H9 (cell line): ENCODE data around the gene STXBP1. TPM values are rescaled to one million over a fixed set of nuclear protein-coding genes. Genes with fewer than 3 reads are reported as not detected.

Experiments used
- DNase-seq: peaks from one replicate; pipeline ENCODE4 v3.0.0-alpha.2; 2017
- H2AFZ ChIP-seq: one replicate; pipeline ENCODE4 v1.6.1; 2013; ENCODE audit warnings: mild to moderate bottlenecking, low read length, control low read depth, moderate library complexity
- H2AK5ac ChIP-seq: 2 replicates; pipeline ENCODE4 v1.6.1; 2013; ENCODE audit warnings: low read length, control low read depth, mixed read lengths; ENCODE audit not compliant: insufficient read length
- H2BK120ac ChIP-seq: one replicate; pipeline ENCODE4 v1.6.1; 2013; ENCODE audit warnings: low read depth, mild to moderate bottlenecking, low read length, control low read depth, inconsistent platforms; ENCODE audit not compliant: poor library complexity, severe bottlenecking
- H2BK12ac ChIP-seq: 2 replicates; pipeline ENCODE4 v1.6.1; 2013; ENCODE audit warnings: low read length, control low read depth, mixed read lengths, low read depth; ENCODE audit not compliant: insufficient read length
- H2BK15ac ChIP-seq: 2 replicates; pipeline ENCODE4 v1.6.1; 2013; ENCODE audit warnings: low read depth, low read length, control low read depth
- H2BK20ac ChIP-seq: one replicate; pipeline ENCODE4 v1.6.1; 2013; ENCODE audit warnings: low read depth, mild to moderate bottlenecking, low read length, control low read depth, inconsistent platforms; ENCODE audit not compliant: poor library complexity, severe bottlenecking
- H2BK5ac ChIP-seq: 2 replicates; pipeline ENCODE4 v1.6.1; 2013; ENCODE audit warnings: low read length, control low read depth, mixed read lengths; ENCODE audit not compliant: insufficient read length
- H3K14ac ChIP-seq: 2 replicates; pipeline ENCODE4 v1.6.1; 2013; ENCODE audit warnings: low read length, control low read depth; ENCODE audit not compliant: insufficient read depth
- H3K18ac ChIP-seq: 2 replicates; pipeline ENCODE4 v1.6.1; 2013; ENCODE audit warnings: low read depth, mild to moderate bottlenecking, mixed read lengths, low read length, control low read depth; ENCODE audit not compliant: insufficient read length
- H3K23ac ChIP-seq: 2 replicates; pipeline ENCODE4 v1.6.1; 2013; ENCODE audit warnings: low read length, control low read depth, mixed read lengths, low read depth; ENCODE audit not compliant: insufficient read length
- H3K23me2 ChIP-seq: 2 replicates; pipeline ENCODE4 v1.6.1; 2013; ENCODE audit warnings: low read depth, mild to moderate bottlenecking, mixed read lengths, low read length, control low read depth; ENCODE audit not compliant: insufficient read length, poor library complexity, severe bottlenecking
- H3K27ac ChIP-seq: 2 replicates; pipeline ENCODE4 v1.5.1; 2013; ENCODE audit warnings: low read length, control low read depth, mixed read lengths, low read depth; ENCODE audit not compliant: insufficient read length
- H3K27me3 ChIP-seq: 2 replicates; pipeline ENCODE4 v1.6.1; 2013; ENCODE audit warnings: low read length, control low read depth, inconsistent platforms; ENCODE audit not compliant: insufficient read depth
- H3K4ac ChIP-seq: 2 replicates; pipeline ENCODE4 v1.6.1; 2013; ENCODE audit warnings: low read depth, mild to moderate bottlenecking, control low read depth, inconsistent platforms, low read length, moderate library complexity
- H3K4me1 ChIP-seq: 2 replicates; pipeline ENCODE4 v1.6.1; 2013; ENCODE audit warnings: low read length, control low read depth, inconsistent platforms; ENCODE audit not compliant: insufficient read depth
- H3K4me2 ChIP-seq: 2 replicates; pipeline ENCODE4 v1.6.1; 2013; ENCODE audit warnings: low read length, control low read depth, mixed read lengths; ENCODE audit not compliant: insufficient read length, insufficient read depth
- H3K56ac ChIP-seq: 2 replicates; pipeline ENCODE4 v1.6.1; 2013; ENCODE audit warnings: low read depth, mild to moderate bottlenecking, mixed read lengths, low read length, control low read depth; ENCODE audit not compliant: insufficient read length
- H3K79me1 ChIP-seq: 2 replicates; pipeline ENCODE4 v1.6.1; 2013; ENCODE audit warnings: low read depth, mild to moderate bottlenecking, moderate library complexity, low read length, control low read depth, inconsistent platforms; ENCODE audit not compliant: insufficient read depth, poor library complexity, severe bottlenecking
- H3K79me2 ChIP-seq: 2 replicates; pipeline ENCODE4 v1.6.1; 2013; ENCODE audit warnings: low read length, control low read depth, inconsistent platforms; ENCODE audit not compliant: insufficient read depth
- H3K9ac ChIP-seq: 2 replicates; pipeline ENCODE4 v1.6.1; 2013; ENCODE audit warnings: low read length, control low read depth, mixed read lengths; ENCODE audit not compliant: insufficient read length; ENCODE audit errors: extremely low read depth
- H3K9me3 ChIP-seq: one replicate; pipeline ENCODE4 v1.6.1; 2013; ENCODE audit warnings: low read depth, low read length, inconsistent platforms; ENCODE audit not compliant: control insufficient read depth
- H3T11ph ChIP-seq: one replicate; pipeline ENCODE4 v1.6.1; 2013; ENCODE audit warnings: mild to moderate bottlenecking, low read length, control low read depth, inconsistent platforms
- H4K20me1 ChIP-seq: one replicate; pipeline ENCODE4 v1.6.1; 2013; ENCODE audit not compliant: control insufficient read depth, insufficient read length, insufficient read depth
- H4K5ac ChIP-seq: 2 replicates; pipeline ENCODE4 v1.6.1; 2013; ENCODE audit warnings: low read depth, mild to moderate bottlenecking, mixed read lengths, low read length, control low read depth; ENCODE audit not compliant: insufficient read length
- H4K8ac ChIP-seq: replicated peaks from 2 replicates; pipeline ENCODE4 v1.6.1; 2013; ENCODE audit warnings: low read length, control low read depth, mixed read lengths, low read depth; ENCODE audit not compliant: insufficient read length
- H4K91ac ChIP-seq: 2 replicates; pipeline ENCODE4 v1.6.1; 2013; ENCODE audit warnings: low read depth, mild to moderate bottlenecking, moderate library complexity, mixed read lengths, low read length, control low read depth; ENCODE audit not compliant: insufficient read length
- H3K27ac Mint-ChIP-seq, 3 experiments: 2 replicates in 2 of 3; 3 replicates in 1 of 3; pipeline ENCODE4 v1.8.0; 2020 to 2021; ENCODE audit warnings: mixed read lengths in 3 of 3, mild to moderate bottlenecking in 1 of 3, moderate library complexity in 1 of 3
- H3K27me3 Mint-ChIP-seq: 2 replicates; pipeline ENCODE4 v1.8.0; 2021; ENCODE audit warnings: low read depth, mild to moderate bottlenecking, moderate library complexity, mixed read lengths
- H3K36me3 Mint-ChIP-seq, 3 experiments: 2 replicates in 2 of 3; 3 replicates in 1 of 3; pipeline ENCODE4 v1.8.0; 2020 to 2021; ENCODE audit warnings: low read depth in 3 of 3, mixed read lengths in 3 of 3; ENCODE audit not compliant: insufficient read depth in 1 of 3
- H3K4me1 Mint-ChIP-seq, 2 experiments: 2 replicates each; pipeline ENCODE4 v1.8.0; 2020; ENCODE audit warnings: mixed read lengths in 2 of 2
- H3K4me3 Mint-ChIP-seq, 2 experiments: 2 replicates in 1 of 2; 3 replicates in 1 of 2; pipeline ENCODE4 v1.8.0; 2020 to 2021; ENCODE audit warnings: mild to moderate bottlenecking in 2 of 2, mixed read lengths in 2 of 2, moderate library complexity in 1 of 2
- H3K9me3 Mint-ChIP-seq, 2 experiments: 2 replicates in 1 of 2; 3 replicates in 1 of 2; pipeline ENCODE4 v1.8.0; 2020; ENCODE audit warnings: mild to moderate bottlenecking in 2 of 2, mixed read lengths in 2 of 2, moderate library complexity in 1 of 2
- CTCF ChIP-seq: fragments of 200-600 bp; sonication (generic); conservative IDR thresholded peaks from 3 replicates; pipeline ENCODE4 v1.8.0; 2021; ENCODE audit warnings: antibody characterized with exemption, mild to moderate bottlenecking
- WGBS: extraction: QIAGEN DNeasy Blood & Tissue Kit; methylation state at CpG from one replicate; pipeline ENCODE4 v1.1.7; 2013; ENCODE audit warnings: missing lambda C conversion rate, low lambda C conversion rate, mixed read lengths; ENCODE audit not compliant: insufficient read length; ENCODE audit errors: extremely low coverage; 5-methylcytosine and 5-hydroxymethylcytosine counted together
- total RNA-seq: library from RNA; stranded (reverse); gene quantifications from 2 replicates; pipeline ENCODE4 v1.2.1, GENCODE V29; 2021

Gene STXBP1
- total RNA-seq, 1 experiment from 2014 or later, result 22.3 TPM

DNA sequence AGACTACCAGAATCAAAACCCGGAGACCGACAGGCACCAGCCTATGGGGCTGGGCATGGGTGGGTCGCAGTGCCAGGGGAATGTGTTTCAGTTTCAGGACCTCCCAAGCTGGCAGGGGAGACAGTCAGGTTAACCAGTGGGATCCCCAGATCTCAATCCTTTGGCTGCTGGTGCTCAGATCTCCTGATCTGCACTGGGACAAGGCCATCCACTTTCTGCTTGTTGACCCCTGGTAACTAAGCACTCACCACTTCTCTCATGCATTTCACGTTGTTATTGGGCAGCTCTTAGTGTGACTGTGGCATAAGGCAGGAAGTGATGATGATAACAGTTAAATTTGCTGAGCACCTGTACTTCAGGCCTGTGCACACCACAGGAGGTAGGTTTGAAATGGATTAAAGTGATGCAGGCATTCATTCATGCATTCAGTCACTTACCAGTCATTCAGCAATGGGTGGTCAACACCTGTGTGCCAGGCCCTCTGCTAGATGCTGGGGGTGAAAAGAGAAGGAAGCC, 42.1 kb upstream of the STXBP1 start:
- Mint-ChIP-seq H3K9me3 (no peaks in the 10 kb centered on the region), H3K27ac (no peak overlapping the region), H3K4me1 (peaks cover 26 to 46% of the 10 kb centered on the region in 2 experiments), H3K36me3 (no peaks in the 10 kb centered on the region; a peak in 2 of 7 replicates), H3K4me3 (peak overlapping the region; percentile 66 to 77), H3K27me3 (peaks cover 13% of the 10 kb centered on the region)
- Histone ChIP-seq H2AFZ (no peak overlapping the region), H3K56ac (no peak overlapping the region), H2BK120ac (no peak overlapping the region), H3K4me2 (peak overlapping the region; percentile 34), H3K27me3 (no peaks in the 10 kb centered on the region), H3T11ph (no peak overlapping the region), H3K23me2 (peaks cover 18% of the 10 kb centered on the region), H4K5ac (no peak overlapping the region), H3K23ac (no peak overlapping the region), H3K4ac (no peak overlapping the region), H3K14ac (0 out of 2 replicates have a peak overlapping the region, but pooled peaks have one; percentile 95), H3K79me2 (no peaks in the 10 kb centered on the region), H2BK20ac (no peak overlapping the region), H3K9ac (no peak overlapping the region), H3K9me3 (no peaks in the 10 kb centered on the region), H2BK5ac (no peak overlapping the region), H2BK12ac (no peak overlapping the region), H3K18ac (no peak overlapping the region), H3K27ac (no peak overlapping the region), H2AK5ac (no peak overlapping the region), H4K8ac (no peak overlapping the region), H2BK15ac (no peak overlapping the region), H3K79me1 (peaks cover 4% of the 10 kb centered on the region), H4K20me1 (no peaks in the 10 kb centered on the region), H4K91ac (no peak overlapping the region), H3K4me1 (peaks cover 4% of the 10 kb centered on the region; the same call in 1 of the 2 replicates)
- no peak for TF ChIP-seq CTCF
- no peak for DNase-seq
- WGBS, result no CpG with 5 or more reads among the region's 4 CpGs
